Measurements from ENCODE around the gene KAT2A.

KAT2A gene

GRCh38 chr17:42117397-42118125 lies 3.6 kb downstream of the KAT2A start:
- in situ Hi-C loops (cut with MboI; ENCODE audit: low pct_unique_long_range_greater_than_20kb, low sequenced_read_pairs): loop anchor here (10.0 kb wide), 1 partner anchor 93 kb away; the partner anchor contains the start of gene NKIRAS2
- no peak for DNase-seq

- in situ Hi-C loops (cut with MboI; ENCODE audit: low pct_unique_long_range_greater_than_20kb, low sequenced_read_pairs): loop anchor here (10.0 kb wide), 1 partner anchor 92 kb away; the partner anchor contains the start of gene NKIRAS2
- DNase-seq: peak; percentile 82
Measured at GRCh38 chr17:42116705-42117396, 4.3 kb downstream of the KAT2A start.

- in situ Hi-C loops (cut with MboI; ENCODE audit: low pct_unique_long_range_greater_than_20kb, low sequenced_read_pairs): loop anchor here (10.0 kb wide), 1 partner anchor 89 kb away; the partner anchor contains the start of gene NKIRAS2
- no peak for DNase-seq
Measured at GRCh38 chr17:42114118-42114517, 7.0 kb downstream of the KAT2A start.

GRCh38 chr17:42113293-42114069 lies 7.7 kb downstream of the KAT2A start:
- DNase-seq: no peak
- in situ Hi-C loops (cut with MboI; ENCODE audit: low pct_unique_long_range_greater_than_20kb, low sequenced_read_pairs): loop anchor here (10.0 kb wide), 1 partner anchor 89 kb away; the partner anchor contains the start of gene NKIRAS2

- peak; percentile 79 for DNase-seq
Measured at GRCh38 chr17:42112552-42113176, 8.5 kb downstream of the KAT2A start, which contains the start of gene DHX58. DHX58 (minus strand) TSS chr17:42112714; CDS start chr17:42111892, 822 bp downstream.

GRCh38 chr17:42111871-42112551 lies 9.2 kb downstream of the KAT2A start:
- in situ Hi-C loops (cut with MboI; ENCODE audit: low pct_unique_long_range_greater_than_20kb, low sequenced_read_pairs): loop anchor here (10.0 kb wide), 1 partner anchor 87 kb away; the partner anchor contains the start of gene NKIRAS2
- DNase-seq: no peak

More at GRCh38 chr17:42112552-42113176, 8.5 kb downstream of the KAT2A start, which contains the start of gene DHX58:
- in situ Hi-C loops (cut with MboI; ENCODE audit: low pct_unique_long_range_greater_than_20kb, low sequenced_read_pairs): loop anchor here (10.0 kb wide), 1 partner anchor 88 kb away; the partner anchor contains the start of gene NKIRAS2

- no peak for DNase-seq
- in situ Hi-C loops (cut with MboI; ENCODE audit: low pct_unique_long_range_greater_than_20kb, low sequenced_read_pairs): loop anchor here (10.0 kb wide), 1 partner anchor 86 kb away; the partner anchor contains the start of gene NKIRAS2
Measured at GRCh38 chr17:42111265-42111636, 9.9 kb downstream of the KAT2A start.

- DNase-seq: no peak
Measured at GRCh38 chr17:42110301-42111264, 10.6 kb downstream of the KAT2A start.

GRCh38 chr17:42109086-42109485 lies 12.1 kb downstream of the KAT2A start:
- in situ Hi-C loops (cut with MboI; ENCODE audit: low pct_unique_long_range_greater_than_20kb, low sequenced_read_pairs): no loop called here
- DNase-seq: no peak

More at GRCh38 chr17:42110301-42111264, 10.6 kb downstream of the KAT2A start:
- in situ Hi-C loops (cut with MboI; ENCODE audit: low pct_unique_long_range_greater_than_20kb, low sequenced_read_pairs): loop anchor here (10.0 kb wide), 1 partner anchor 86 kb away; the partner anchor contains the start of gene NKIRAS2

- in situ Hi-C loops (cut with MboI; ENCODE audit: low pct_unique_long_range_greater_than_20kb, low sequenced_read_pairs): no loop called here
- no peak for DNase-seq
Measured at GRCh38 chr17:42107597-42108576, 13.3 kb downstream of the KAT2A start.

GRCh38 chr17:42107124-42107523 lies 14.0 kb downstream of the KAT2A start:
- DNase-seq: no peak
- in situ Hi-C loops (cut with MboI; ENCODE audit: low pct_unique_long_range_greater_than_20kb, low sequenced_read_pairs): no loop called here

GRCh38 chr17:42106009-42106408 lies 15.2 kb downstream of the KAT2A start:
- in situ Hi-C loops (cut with MboI; ENCODE audit: low pct_unique_long_range_greater_than_20kb, low sequenced_read_pairs): no loop called here
- no peak for DNase-seq

- no peak for DNase-seq
- in situ Hi-C loops (cut with MboI; ENCODE audit: low pct_unique_long_range_greater_than_20kb, low sequenced_read_pairs): no loop called here
Measured at GRCh38 chr17:42104264-42104663, 16.9 kb downstream of the KAT2A start.

GRCh38 chr17:42103221-42103954 lies 17.8 kb downstream of the KAT2A start:
- DNase-seq: no peak
- in situ Hi-C loops (cut with MboI; ENCODE audit: low pct_unique_long_range_greater_than_20kb, low sequenced_read_pairs): no loop called here

- in situ Hi-C loops (cut with MboI; ENCODE audit: low pct_unique_long_range_greater_than_20kb, low sequenced_read_pairs): no loop called here
- peak; percentile 86 for DNase-seq
Measured at GRCh38 chr17:42101513-42102292, 19.5 kb downstream of the KAT2A start.

All from KBM-7 (cell line).